ENCODE measurements around the gene FGD2.

The FGD2 gene

GRCh38 chr6:37074053-37074827 is 68.8 kb downstream of the FGD2 start:
- intact Hi-C loops (cut with DNase I), result no loop called here
- peak in 1 of 10 donors; percentile 54 for DNase-seq

- DNase-seq, result peak in 2 of 10 donors; percentile 20 to 89
- intact Hi-C loops (cut with DNase I), result no loop called here
These were observed 71.9 kb downstream of the FGD2 start for GRCh38 chr6:37077191-37077904.

- DNase-seq, result peak in 9 of 10 donors; percentile 40 to 92 (median 56)
- intact Hi-C loops (cut with DNase I), result no loop called here
These were observed 72.4 kb downstream of the FGD2 start for GRCh38 chr6:37077905-37078296.
